Ascending aorta (tissue), 2 donors: ENCODE data around the gene CD52. TPM values are rescaled to one million over a fixed set of nuclear protein-coding genes. Genes with fewer than 3 reads are reported as not detected.
"Not testable (repeated sequence)": the region's sequence is repeated elsewhere in the genome, so short reads cannot be mapped to it uniquely, and the experiment has no call there.

Source experiments
- DNase-seq, 2 donors: peaks; one replicate each; pipeline ENCODE4 v3.0.0-alpha.2; 2019; ENCODE audit warnings: low spot score in 2 of 2
- H3K27ac ChIP-seq, 2 donors: fragments of 200-600 bp; sonication (generic); one replicate each; pipeline ENCODE4 v1.5.1; 2016 to 2017; ENCODE audit warnings: mild to moderate bottlenecking in 1 of 2
- H3K27me3 ChIP-seq: fragments of 200-600 bp; sonication (generic); one replicate; pipeline ENCODE4 v1.5.1; 2017
- H3K36me3 ChIP-seq, 2 donors: fragments of 200-600 bp; sonication (generic); one replicate each; pipeline ENCODE4 v1.5.1; 2016
- H3K4me1 ChIP-seq, 2 donors: fragments of 200-600 bp; sonication (generic); one replicate each; pipeline ENCODE4 v1.5.1; 2016 to 2017; ENCODE audit warnings: mild to moderate bottlenecking in 1 of 2
- H3K4me3 ChIP-seq, 2 donors: fragments of 200-600 bp; sonication (generic); one replicate each; pipeline ENCODE4 v1.5.1; 2016 to 2017; ENCODE audit warnings: mild to moderate bottlenecking in 1 of 2
- H3K9me3 ChIP-seq, 2 donors: fragments of 200-600 bp; sonication (generic); one replicate each; pipeline ENCODE4 v1.5.1; 2016
- intact Hi-C: fragments of 100-400 bp; cut with DNase I; formaldehyde crosslinking; loops from one replicate; pipeline ENCODE4 v1.15.1; 2023
- total RNA-seq: library from RNA; depleted of rRNA; stranded (reverse); fragments of >200 nt; gene quantifications from one replicate; pipeline ENCODE4 v1.1.0, GENCODE V29; 2016
- TF ChIP-seq, protein P1 (sequence below), 3 experiments: fragments of 200-600 bp in 2 of 3; fragments of 450-650 bp in 1 of 3; sonication (generic) in 2 of 3; IDR thresholded peaks; one replicate each; pipeline ENCODE4 v1.5.1; 2016 to 2019; ENCODE audit warnings: antibody characterized with exemption in 3 of 3, mild to moderate bottlenecking in 1 of 3, moderate library complexity in 1 of 3

The CD52 gene
- total RNA-seq, 1 donor from 2014 or later = not detected

DNA sequence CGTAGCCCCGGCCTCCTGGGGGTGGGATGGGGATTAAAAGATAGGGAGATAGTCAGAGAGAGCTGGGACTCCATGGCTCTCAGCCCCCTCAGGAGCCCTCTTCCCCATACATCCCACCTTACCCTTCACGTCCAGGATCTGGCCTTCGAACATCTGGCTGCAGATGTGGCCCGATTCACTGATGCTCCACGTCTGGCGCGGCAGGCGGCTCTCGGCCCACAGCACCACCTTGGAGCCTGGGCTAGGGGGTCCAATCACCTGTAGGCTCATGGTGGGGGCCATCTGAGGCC is 4.2 kb downstream of the CD52 start:
- Histone ChIP-seq H3K4me1 (peaks cover 0 to 3% of the 10 kb centered on the region in 2 donors), H3K4me3 (no peak overlapping the region), H3K36me3 (no peaks in the 10 kb centered on the region), H3K27me3 (no peaks in the 10 kb centered on the region), H3K27ac (no peak overlapping the region), H3K9me3 (no peaks in the 10 kb centered on the region)
- no peak for DNase-seq
- TF ChIP-seq, protein P1, sequence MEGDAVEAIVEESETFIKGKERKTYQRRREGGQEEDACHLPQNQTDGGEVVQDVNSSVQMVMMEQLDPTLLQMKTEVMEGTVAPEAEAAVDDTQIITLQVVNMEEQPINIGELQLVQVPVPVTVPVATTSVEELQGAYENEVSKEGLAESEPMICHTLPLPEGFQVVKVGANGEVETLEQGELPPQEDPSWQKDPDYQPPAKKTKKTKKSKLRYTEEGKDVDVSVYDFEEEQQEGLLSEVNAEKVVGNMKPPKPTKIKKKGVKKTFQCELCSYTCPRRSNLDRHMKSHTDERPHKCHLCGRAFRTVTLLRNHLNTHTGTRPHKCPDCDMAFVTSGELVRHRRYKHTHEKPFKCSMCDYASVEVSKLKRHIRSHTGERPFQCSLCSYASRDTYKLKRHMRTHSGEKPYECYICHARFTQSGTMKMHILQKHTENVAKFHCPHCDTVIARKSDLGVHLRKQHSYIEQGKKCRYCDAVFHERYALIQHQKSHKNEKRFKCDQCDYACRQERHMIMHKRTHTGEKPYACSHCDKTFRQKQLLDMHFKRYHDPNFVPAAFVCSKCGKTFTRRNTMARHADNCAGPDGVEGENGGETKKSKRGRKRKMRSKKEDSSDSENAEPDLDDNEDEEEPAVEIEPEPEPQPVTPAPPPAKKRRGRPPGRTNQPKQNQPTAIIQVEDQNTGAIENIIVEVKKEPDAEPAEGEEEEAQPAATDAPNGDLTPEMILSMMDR (IDR thresholded peaks at IDR 0.05) = no peak
- intact Hi-C loops = loop anchor here (5.0 kb wide), 2 partner anchors 90 to 220 kb away; partner anchors contain the start of gene CEP85

DNA sequence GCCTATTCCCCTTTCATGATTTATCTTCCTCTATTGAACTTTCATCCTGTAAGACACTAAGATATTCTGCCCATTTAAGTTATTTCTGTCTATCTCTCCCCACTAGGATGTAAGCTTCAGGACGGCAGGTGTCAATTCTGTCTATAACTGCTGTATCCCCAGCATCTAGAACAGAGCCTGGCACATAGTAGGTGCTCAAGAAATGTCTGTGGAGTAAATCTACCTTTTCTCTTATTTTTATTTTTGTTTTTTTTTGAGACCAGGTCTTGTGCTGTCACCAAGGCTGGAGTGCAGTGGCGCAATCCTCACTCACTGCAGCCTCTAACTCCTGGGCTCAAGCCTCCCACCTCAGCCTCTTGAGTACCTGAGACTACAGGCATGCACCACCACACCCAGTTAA is 5.6 kb downstream of the CD52 start:
- Histone ChIP-seq H3K9me3 (no peaks in the 10 kb centered on the region), H3K4me3 (no peak overlapping the region), H3K36me3 (no peaks in the 10 kb centered on the region), H3K27me3 (no peaks in the 10 kb centered on the region), H3K27ac (no peak overlapping the region), H3K4me1 (peaks cover 0 to 3% of the 10 kb centered on the region in 2 donors)
- DNase-seq = no peak
- intact Hi-C loops = loop anchor here (5.0 kb wide), 2 partner anchors 91 to 221 kb away; partner anchors contain the start of gene CEP85
- TF ChIP-seq, protein P1 (IDR thresholded peaks at IDR 0.05) = no peak

DNA sequence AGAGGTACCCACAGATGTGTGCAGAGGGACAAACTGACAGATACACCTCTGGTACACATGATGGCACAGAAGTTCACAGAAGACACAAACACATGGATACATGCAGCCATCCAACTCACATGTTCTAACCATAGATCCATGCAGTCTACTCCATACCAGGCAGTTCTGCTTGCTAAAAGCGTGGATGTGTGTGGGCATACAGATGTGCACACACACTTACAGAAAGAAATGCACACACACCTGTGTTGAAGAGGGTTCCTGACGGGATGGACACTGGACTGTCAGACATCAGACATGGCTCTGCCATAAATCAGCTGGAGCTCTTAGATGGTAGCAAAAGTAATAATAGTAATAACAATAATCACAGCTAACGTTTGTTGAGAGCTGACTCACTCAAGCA is 6.8 kb downstream of the CD52 start:
- TF ChIP-seq, protein P1 (IDR thresholded peaks at IDR 0.05) = no peak
- Histone ChIP-seq H3K4me1 (peaks cover 0 to 3% of the 10 kb centered on the region in 2 donors), H3K27me3 (no peaks in the 10 kb centered on the region), H3K27ac (no peak overlapping the region), H3K4me3 (no peak overlapping the region), H3K36me3 (no peaks in the 10 kb centered on the region), H3K9me3 (no peaks in the 10 kb centered on the region)
- DNase-seq = no peak
- intact Hi-C loops = loop anchor here (5.0 kb wide), 2 partner anchors 92 to 222 kb away; partner anchors contain the start of gene CEP85

DNA sequence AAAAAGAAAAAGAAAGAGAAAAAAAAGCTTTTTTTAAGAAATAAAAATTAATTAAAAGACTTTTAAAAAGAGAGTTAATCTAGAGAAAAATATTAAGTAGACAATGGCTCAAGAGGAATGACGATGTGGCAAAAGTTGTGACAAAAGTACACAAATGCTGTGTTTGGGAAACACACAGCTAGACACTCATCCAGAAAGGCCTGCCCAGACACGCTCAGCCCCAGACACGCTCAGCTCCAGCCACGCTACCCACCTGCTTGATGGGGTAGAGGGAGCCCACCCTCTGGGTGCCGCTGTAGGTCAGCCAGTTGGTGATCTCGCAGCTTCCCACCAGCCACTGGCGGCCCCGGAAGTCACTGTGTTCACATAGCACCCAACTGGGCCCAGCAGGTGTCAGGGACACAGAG is 10.2 kb downstream of the CD52 start:
- no peak overlapping the region for H3K27ac ChIP-seq
- intact Hi-C loops = no loop called here
- H3K27me3 ChIP-seq = no peaks in the 10 kb centered on the region
- H3K4me1 ChIP-seq = no peaks in the 10 kb centered on the region
- H3K9me3 ChIP-seq = no peaks in the 10 kb centered on the region
- TF ChIP-seq, protein P1 (IDR thresholded peaks at IDR 0.05) = no peak
- H3K4me3 ChIP-seq = no peak overlapping the region
- H3K36me3 ChIP-seq = no peaks in the 10 kb centered on the region
- no peak for DNase-seq

DNA sequence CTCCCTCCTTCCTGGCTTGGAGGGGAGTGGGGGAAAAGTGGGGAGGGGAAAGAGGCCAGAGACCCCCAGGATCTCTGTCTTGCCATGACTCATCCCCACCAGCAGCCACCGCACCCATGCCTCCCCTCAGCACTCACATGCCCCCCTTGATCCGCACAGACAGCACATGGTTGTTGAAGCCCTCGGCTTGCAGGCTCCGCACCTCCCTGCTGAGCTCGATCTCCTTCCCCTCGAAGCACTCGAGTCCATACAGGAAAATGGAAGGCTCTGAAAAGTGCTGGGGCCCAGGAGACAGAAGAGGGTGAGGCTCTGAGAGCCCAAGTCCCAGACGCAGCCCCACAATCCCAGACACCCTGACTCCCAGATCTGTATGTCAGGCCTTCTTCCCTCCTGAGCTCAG is 10.8 kb downstream of the CD52 start:
- peaks cover 1% of the 10 kb centered on the region for H3K27me3 ChIP-seq
- no peak for DNase-seq
- H3K4me3 ChIP-seq = no peak overlapping the region
- H3K4me1 ChIP-seq = no peaks in the 10 kb centered on the region
- H3K36me3 ChIP-seq = no peaks in the 10 kb centered on the region
- intact Hi-C loops = no loop called here
- no peaks in the 10 kb centered on the region for H3K9me3 ChIP-seq
- TF ChIP-seq, protein P1 (IDR thresholded peaks at IDR 0.05) = no peak
- no peak overlapping the region for H3K27ac ChIP-seq

DNA sequence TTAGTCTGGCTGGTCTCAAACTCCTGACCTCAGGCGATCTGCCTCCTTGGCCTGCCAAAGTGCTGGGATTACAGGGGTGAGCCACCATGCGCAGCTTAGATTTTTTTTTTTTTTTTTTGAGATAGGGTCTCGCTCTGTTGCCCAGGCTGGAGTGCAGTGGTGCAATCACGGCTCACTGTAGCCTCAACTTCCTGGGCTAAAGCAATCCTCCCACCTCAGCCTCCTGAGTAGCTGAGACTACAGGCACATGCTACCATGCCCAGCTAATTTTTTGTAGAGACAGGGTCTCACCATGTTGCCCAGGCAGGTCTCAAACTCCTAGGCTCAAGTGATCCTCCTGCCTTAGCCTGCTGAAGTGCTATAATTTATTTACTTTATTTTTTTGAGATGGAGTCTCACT is 11.6 kb downstream of the CD52 start:
- DNase-seq, intact Hi-C loops, H3K4me1 ChIP-seq, H3K27me3 ChIP-seq, H3K4me3 ChIP-seq, H3K27ac ChIP-seq, H3K36me3 ChIP-seq, H3K9me3 ChIP-seq: not testable (repeated sequence)
